ENCODE results near the gene IQCM.

Gene IQCM

DNA sequence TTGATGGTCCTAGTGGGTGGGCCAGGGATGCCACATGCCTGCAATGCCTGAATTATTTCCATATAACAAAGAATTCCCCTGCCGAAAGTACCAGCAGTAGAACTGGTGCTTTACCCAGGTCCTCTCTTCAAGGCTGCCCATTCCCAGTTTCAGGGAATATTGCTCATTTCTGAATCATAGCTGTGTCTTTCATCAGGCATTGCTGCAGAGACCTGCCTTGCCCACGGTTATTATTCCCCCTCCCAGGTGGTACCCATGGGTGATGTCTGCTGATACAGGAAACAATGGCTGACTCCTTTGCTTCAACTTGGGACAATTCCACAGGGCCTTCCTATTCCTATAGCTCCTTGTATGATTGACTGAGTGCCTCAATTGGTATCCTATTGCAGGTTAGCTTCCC is 9.7 kb upstream of the IQCM start:
- DNase-seq (ENCODE audit: low read depth in 1 of 2, low spot score in 1 of 2) = no peak
- TF ChIP-seq, protein P1, sequence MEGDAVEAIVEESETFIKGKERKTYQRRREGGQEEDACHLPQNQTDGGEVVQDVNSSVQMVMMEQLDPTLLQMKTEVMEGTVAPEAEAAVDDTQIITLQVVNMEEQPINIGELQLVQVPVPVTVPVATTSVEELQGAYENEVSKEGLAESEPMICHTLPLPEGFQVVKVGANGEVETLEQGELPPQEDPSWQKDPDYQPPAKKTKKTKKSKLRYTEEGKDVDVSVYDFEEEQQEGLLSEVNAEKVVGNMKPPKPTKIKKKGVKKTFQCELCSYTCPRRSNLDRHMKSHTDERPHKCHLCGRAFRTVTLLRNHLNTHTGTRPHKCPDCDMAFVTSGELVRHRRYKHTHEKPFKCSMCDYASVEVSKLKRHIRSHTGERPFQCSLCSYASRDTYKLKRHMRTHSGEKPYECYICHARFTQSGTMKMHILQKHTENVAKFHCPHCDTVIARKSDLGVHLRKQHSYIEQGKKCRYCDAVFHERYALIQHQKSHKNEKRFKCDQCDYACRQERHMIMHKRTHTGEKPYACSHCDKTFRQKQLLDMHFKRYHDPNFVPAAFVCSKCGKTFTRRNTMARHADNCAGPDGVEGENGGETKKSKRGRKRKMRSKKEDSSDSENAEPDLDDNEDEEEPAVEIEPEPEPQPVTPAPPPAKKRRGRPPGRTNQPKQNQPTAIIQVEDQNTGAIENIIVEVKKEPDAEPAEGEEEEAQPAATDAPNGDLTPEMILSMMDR (IDR thresholded peaks at IDR 0.05; ENCODE audit: insufficient read depth, low read length) = no peak
- TF ChIP-seq GABPA (IDR thresholded peaks at IDR 0.05; ENCODE audit: low read depth) (no peak), POLR2AphosphoS5 (IDR thresholded peaks at IDR 0.05; ENCODE audit: low read depth) (no peak), SPI1 (IDR thresholded peaks at IDR 0.05; ENCODE audit: borderline replicate concordance, low read depth) (no peak)
- TF ChIP-seq, protein P2, sequence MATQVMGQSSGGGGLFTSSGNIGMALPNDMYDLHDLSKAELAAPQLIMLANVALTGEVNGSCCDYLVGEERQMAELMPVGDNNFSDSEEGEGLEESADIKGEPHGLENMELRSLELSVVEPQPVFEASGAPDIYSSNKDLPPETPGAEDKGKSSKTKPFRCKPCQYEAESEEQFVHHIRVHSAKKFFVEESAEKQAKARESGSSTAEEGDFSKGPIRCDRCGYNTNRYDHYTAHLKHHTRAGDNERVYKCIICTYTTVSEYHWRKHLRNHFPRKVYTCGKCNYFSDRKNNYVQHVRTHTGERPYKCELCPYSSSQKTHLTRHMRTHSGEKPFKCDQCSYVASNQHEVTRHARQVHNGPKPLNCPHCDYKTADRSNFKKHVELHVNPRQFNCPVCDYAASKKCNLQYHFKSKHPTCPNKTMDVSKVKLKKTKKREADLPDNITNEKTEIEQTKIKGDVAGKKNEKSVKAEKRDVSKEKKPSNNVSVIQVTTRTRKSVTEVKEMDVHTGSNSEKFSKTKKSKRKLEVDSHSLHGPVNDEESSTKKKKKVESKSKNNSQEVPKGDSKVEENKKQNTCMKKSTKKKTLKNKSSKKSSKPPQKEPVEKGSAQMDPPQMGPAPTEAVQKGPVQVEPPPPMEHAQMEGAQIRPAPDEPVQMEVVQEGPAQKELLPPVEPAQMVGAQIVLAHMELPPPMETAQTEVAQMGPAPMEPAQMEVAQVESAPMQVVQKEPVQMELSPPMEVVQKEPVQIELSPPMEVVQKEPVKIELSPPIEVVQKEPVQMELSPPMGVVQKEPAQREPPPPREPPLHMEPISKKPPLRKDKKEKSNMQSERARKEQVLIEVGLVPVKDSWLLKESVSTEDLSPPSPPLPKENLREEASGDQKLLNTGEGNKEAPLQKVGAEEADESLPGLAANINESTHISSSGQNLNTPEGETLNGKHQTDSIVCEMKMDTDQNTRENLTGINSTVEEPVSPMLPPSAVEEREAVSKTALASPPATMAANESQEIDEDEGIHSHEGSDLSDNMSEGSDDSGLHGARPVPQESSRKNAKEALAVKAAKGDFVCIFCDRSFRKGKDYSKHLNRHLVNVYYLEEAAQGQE (IDR thresholded peaks at IDR 0.05; ENCODE audit: insufficient replicate concordance, low read depth) = no peak
- H3K27ac ChIP-seq (replicated peaks) = no peak overlapping the region
- no peak overlapping the region for H3K4me3 ChIP-seq (replicated peaks; ENCODE audit: insufficient read depth, low read length)
- H3K27me3 ChIP-seq (ENCODE audit: insufficient read depth, poor library complexity, severe bottlenecking) = no peaks in the 10 kb centered on the region

DNA sequence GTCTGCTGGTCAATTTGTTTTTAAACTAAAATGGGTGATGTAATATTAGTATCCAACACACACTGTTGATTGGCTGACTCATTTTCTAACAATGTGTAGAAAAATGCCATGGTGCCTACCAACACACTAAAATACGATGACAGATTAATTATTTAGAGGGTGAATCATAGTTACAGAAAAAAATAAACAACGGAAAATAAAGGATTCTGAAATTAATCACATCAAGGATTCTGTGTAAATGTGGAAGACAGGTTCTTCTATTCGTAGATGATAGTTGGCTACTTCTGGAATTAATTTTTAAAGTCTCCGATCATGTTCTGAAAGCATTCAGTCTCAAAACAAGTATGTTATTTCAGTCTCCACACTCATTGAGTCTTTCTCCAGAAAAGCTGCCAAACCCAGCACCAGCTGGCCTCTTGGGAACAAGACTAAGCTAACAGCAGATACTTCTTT is 8.2 kb upstream of the IQCM start:
- no peak overlapping the region for H3K27ac ChIP-seq (replicated peaks)
- DNase-seq (ENCODE audit: low read depth in 1 of 2, low spot score in 1 of 2) = no peak
- TF ChIP-seq POLR2AphosphoS5 (IDR thresholded peaks at IDR 0.05; ENCODE audit: low read depth) (no peak), SPI1 (IDR thresholded peaks at IDR 0.05; ENCODE audit: borderline replicate concordance, low read depth) (no peak), GABPA (IDR thresholded peaks at IDR 0.05; ENCODE audit: low read depth) (no peak)
- TF ChIP-seq, protein P1 (IDR thresholded peaks at IDR 0.05; ENCODE audit: insufficient read depth, low read length) = no peak
- TF ChIP-seq, protein P2 (IDR thresholded peaks at IDR 0.05; ENCODE audit: insufficient replicate concordance, low read depth) = no peak
- no peaks in the 10 kb centered on the region for H3K27me3 ChIP-seq (ENCODE audit: insufficient read depth, poor library complexity, severe bottlenecking)
- no peak overlapping the region for H3K4me3 ChIP-seq (replicated peaks; ENCODE audit: insufficient read depth, low read length)

DNA sequence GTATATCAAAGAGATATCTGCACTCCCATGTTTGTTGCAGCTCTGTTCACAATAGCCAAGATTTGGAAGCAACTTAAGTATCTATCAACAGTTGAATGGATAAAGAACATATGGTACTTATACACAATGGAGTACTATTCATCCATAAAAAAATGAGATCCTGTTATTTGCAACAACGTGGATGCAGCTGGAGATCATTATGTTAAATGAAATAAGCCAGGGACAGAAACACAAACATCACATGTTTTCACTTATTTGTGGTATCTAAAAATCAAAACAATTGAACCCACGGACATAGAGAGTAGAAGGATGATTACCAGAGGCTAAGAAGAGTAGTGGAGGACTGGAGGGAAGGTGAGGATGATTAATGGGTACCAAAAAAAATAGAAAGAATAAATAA is 14.2 kb downstream of the IQCM start:
- no peak for DNase-seq (ENCODE audit: low read depth in 1 of 2, low spot score in 1 of 2)
- Histone ChIP-seq H3K27ac (replicated peaks) (no peak overlapping the region), H3K4me3 (replicated peaks; ENCODE audit: insufficient read depth, low read length) (no peak overlapping the region), H3K27me3 (ENCODE audit: insufficient read depth, poor library complexity, severe bottlenecking) (no peaks in the 10 kb centered on the region)
- TF ChIP-seq, protein P1 (IDR thresholded peaks at IDR 0.05; ENCODE audit: insufficient read depth, low read length) = no peak
- TF ChIP-seq GABPA (IDR thresholded peaks at IDR 0.05; ENCODE audit: low read depth) (no peak), POLR2AphosphoS5 (IDR thresholded peaks at IDR 0.05; ENCODE audit: low read depth) (no peak), SPI1 (IDR thresholded peaks at IDR 0.05; ENCODE audit: borderline replicate concordance, low read depth) (no peak)
- TF ChIP-seq, protein P2 (IDR thresholded peaks at IDR 0.05; ENCODE audit: insufficient replicate concordance, low read depth) = no peak

Measured in HL-60 (cell line).